Activated CD4-positive, alpha-beta T cell treated with anti-CD3 and anti-CD28 coated beads for 24 hours (primary cell): ENCODE data around the gene C15orf39.

Source experiments
- DNase-seq, 2 donors: peaks; one replicate each; pipeline ENCODE4 v3.0.0-alpha.2; 2020; ENCODE audit warnings: low read depth in 2 of 2

The C15orf39 gene

DNA sequence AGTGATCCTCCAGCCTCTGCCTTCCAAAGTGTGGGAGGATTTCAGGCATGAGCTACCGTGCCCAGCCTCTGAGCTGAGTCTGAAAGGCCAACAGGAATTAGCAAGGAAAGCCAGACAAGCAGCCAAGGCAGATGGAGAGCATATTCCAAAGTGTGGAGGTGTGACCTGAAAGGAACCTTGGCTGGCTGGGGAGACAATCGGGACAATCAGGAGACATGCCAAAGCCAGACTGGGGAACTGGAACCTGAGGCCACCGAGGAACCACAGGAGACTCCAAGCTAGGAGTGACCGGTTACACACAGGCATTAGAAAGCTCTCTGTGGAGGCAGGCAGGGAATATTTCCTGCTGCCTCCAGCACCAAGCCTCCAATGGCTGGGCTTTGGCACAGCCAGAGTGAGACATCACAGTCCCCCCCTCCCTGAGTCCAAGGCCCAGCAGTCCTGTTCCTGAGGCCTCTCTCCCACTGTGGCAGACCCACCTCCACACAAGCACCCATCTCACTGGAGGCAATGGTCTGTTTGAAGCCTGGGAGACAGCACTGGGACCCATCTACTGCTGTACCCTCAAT lies 4.5 kb upstream of the C15orf39 start:
- no peak for DNase-seq

DNA sequence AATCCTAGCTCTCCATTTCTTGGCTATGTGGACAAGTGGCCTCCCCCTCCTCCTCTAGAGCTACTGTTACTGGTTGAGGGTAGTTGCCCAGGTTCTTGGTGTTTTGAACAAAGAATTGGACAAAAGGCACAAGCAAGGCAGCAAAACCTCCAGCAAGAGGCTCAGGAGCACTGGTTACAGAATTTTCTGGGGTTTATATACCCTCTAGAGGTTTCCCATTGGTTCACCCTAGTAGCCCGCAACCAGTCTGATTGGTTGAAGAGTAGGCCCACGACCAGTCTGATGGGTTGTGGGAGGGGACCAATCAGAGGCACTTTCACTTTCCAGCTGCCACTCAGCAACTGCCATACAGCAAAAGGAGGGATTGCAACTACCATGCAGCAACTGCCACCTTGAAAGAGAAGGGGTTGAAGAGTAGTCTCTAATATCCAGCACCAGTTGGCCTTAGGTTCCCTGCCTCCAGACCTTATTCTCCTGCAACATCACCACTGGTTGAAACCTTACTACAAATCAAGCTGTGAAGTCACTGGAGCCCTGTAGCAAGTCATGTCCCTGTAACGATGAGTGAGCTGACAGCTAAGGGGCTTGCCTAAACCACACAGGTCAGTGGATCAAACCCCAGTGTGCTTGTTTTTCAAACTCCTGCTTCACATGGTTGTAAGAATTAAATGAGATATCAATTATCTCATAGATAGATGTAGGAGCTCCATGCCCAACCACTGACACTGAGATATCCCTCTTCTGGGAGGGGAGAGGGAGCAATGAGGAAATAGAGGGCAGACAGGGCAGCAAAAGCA lies 2.9 kb upstream of the C15orf39 start:
- DNase-seq = no peak

DNA sequence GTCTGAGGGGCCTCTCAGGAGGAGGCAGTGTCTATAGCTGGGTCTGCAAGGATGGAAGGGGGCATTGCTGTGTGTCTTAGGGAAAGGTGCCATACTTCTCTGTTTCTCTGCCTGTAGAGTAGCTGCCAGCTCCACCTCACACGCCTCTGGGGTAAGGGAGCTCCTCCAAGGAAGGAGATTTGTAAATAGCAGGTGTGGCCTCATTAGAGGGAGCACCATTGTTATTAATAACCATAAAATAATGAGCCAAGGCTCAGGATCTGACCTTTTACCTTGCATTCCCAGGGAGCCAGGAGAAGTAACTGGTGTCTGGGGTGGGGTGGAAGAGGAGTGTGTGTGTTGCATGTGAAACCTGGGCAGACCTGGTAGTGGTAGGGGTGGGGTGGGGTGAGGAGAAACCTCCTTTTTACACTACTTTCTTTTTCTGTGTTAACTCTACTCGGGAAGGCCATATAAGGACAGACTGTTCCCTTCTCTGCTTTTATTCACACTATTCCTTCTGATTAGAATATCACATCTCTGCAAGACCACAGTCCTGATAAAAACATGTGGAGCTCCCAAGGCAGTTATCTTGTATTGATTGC lies 2.2 kb upstream of the C15orf39 start:
- DNase-seq = no peak

DNA sequence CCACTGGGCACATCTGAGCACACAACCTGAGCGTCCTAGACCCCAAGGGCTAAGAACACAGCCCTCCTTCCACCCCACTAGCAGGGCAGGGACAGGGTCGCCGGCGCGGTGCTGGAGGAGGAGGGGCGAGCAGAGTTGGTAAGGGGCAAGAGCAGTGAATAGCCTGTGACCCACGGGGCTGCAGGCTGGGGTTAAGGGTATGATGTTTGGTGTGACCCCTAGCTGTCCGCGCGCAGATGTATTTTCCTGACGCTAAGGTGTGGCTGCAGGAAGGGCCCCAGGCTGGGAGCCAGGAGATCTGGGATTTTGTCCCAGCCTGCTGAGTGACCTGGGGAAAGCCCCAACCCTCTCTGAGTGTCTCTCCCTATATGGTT lies 1.3 kb upstream of the C15orf39 start:
- no peak for DNase-seq

DNA sequence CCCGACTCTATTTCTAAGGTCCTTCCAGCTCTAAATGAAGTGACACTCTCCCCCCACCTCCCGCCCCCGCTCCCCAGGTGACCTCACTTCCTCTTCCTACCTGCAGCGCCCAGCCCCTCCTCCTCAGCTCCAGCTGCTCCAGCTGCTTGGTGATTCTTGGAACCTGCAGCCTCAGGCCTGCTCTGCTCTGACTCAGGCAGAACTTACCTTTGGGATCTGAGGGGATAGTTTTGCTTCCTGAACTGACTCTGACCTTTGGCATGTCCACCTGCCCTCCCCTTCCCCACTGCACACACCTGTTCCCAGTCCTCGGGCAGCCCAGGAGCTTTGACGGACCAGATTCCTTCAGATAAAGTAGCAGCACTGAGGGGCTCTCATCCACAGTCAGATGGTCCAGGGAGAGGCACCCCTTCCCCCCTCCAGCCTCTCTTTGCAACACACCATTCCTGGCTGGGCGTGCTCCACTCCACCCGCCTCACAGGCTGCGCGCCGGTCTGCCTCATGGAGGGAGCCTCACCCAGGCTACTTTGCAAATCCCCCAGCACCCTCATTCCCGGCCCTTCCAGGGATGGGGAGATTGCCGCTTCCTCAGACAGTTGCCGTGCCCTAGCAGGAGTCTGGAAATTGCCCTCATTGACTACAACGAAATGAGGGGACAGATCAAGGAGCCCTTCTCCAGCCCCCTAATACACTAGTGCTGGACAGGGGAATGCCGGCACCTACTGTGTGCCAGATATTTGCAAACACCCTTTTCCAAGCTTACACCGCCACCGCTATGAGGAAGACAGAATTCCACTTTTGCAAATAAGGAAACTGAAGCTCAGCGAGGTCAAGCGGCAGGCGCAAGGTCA lies 692 bp upstream of the C15orf39 start:
- DNase-seq = no peak

DNA sequence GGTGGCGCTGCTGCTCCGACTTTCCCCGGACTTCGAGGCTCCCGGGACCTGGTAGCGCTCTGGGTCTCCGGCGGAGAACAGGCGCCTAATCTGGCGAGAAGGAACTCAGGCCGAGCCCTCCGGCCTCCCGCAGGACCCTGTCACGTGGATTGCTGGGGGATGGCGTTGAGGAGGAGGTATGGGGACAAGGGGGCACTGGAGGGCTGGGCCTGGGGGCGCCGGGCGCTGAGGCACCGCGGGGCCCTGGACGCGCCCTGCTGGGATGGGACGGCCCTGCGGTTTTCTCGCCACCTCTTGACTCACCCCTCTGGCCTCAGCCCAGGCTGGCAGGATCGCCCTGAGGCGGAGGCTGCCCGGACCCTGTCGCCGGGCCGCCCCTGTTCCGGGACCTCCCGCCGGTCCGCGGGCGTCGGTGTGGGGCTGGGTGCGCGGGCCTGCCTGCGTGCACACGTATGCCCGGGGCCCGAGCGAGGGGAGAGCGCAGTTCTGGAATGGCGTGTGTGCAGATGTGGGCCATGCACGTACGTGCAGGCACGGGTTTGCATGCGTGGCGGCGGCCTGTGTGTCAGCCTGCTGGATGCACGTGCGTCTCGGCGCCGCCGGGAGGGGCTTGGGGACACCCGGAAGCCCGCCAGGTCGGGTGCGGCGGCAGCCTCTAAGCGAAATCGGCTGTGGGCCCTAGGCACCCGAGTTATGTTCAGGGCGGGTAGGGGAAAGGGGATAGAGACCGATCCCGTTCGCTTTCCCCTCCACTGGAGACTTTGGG lies 752 bp downstream of the C15orf39 start:
- peak; percentile 64 to 68 for DNase-seq

DNA sequence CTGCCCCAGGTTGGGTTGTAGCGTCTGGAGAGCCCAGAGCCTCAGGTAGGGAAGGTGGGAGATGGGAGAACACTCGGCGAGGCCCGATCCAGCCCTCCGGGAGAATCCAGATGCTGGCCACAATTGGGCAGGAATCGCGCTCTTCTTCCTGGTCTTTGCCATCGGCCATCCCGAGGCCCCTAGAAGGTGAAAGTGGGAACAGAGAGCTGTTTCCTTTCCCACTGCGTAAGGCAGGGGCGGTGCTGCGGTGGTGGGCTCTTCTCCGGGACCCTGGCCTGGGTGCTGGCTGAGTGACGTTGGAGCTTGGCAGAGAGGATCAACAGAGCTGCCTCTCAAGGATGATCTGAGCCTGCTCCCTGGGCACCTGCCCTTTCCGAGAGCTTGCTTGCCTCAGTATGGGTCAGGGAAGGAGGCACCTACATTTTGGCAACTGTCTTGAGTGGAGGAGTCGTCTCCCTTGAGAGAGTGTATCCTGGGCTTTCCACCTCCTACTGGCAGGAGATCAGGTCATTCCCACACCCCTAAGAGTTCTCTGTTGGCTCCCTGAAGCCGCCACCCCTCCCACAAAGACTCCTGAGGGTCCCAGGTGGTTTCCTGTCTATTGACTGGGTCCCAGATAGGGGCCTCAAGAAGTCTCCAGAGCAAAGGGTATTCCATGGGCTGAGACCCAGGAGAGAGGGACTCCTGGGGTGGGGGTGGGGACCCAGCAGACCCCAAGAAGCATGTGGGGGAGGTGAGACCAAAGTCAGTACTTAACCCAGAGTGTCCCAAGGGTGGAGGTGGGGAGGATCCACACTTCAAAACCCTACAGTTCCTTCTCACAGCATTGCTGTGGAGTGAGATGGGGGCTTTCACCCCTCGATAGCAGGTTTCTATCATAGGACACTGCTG lies 1.6 kb downstream of the C15orf39 start:
- DNase-seq = no peak

DNA sequence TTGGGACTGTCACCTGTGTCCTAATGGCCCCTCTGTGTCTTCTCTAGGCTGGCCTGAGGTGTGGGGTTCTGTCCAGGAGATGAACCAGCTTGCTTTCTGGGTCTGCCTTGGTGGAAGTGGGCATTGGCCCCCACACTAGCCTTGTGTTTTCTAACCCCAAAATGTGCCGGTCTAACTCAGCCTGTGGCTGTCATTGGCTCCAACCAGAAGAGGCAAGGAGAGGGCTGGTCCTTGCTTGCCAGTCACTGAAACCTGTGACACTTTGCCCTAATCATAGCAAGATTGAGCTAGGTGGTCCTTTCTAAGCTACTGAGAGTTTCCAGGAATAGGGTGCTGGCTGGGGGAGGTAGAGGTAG lies 2.2 kb downstream of the C15orf39 start:
- no peak for DNase-seq

DNA sequence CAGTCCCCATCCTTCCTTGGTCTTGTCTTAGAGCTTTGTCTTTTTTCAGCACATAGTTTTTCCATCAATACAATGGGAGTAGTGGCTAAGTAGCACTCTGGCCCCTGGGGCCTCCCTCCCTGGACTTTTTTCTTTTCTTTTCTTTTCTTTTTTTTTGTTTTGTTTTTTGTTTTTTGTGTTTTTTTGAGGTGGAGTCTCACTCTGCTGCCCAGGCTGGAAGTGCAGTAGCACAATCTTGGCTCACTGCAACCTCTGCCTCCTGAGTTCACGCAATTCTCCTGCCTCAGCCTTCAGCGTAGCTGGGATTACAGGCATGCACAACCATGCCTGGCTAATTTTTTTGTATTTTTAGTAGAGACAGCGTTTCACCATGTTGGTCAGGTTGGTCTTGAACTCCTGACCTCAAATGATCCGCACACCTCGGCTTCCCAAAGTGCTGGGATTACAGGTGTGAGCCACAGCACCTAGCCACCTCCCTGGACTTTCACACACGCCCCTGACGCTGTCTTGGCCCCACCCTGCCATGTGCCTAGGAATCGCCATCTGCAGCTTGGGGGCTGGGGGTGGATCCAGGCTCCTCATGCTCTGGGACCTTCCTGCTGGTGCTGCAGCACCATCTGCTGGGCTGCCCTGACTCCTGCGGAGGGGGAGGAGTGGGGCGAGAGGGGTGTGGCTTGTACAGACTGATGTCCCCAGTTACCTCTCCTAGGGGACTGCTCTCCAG lies 2.8 kb downstream of the C15orf39 start:
- peak; percentile 74 to 81 for DNase-seq

DNA sequence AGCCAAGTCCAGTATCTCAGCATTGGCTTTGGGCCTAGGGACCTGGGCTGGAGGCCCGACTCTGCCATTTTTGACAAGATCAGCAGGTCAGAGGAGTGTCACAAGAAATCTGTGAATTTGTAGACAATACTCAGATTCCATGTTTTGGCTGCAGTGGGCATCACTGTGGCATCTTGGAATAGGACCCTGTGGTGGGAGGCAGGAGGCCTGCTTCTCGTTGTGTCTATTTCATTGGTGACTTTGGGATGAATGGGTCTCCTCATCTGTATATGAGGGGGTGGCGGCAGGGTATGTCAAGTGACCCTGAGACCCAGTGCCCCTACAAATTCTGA lies 3.3 kb downstream of the C15orf39 start:
- no peak for DNase-seq

DNA sequence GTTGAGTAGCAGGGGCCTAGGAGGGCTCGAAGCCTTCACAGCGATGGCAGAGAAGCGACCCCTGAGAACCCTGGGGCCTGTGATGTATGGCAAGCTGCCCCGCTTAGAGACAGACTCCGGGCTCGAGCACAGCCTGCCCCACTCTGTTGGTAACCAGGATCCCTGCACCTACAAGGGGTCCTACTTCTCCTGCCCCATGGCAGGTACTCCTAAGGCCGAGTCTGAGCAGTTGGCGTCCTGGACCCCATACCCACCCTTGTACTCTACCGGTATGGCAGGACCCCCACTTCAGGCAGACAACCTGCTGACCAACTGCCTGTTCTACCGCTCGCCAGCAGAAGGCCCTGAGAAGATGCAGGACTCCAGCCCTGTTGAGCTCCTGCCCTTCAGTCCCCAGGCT lies 4.3 kb downstream of the C15orf39 start:
- DNase-seq = no peak

DNA sequence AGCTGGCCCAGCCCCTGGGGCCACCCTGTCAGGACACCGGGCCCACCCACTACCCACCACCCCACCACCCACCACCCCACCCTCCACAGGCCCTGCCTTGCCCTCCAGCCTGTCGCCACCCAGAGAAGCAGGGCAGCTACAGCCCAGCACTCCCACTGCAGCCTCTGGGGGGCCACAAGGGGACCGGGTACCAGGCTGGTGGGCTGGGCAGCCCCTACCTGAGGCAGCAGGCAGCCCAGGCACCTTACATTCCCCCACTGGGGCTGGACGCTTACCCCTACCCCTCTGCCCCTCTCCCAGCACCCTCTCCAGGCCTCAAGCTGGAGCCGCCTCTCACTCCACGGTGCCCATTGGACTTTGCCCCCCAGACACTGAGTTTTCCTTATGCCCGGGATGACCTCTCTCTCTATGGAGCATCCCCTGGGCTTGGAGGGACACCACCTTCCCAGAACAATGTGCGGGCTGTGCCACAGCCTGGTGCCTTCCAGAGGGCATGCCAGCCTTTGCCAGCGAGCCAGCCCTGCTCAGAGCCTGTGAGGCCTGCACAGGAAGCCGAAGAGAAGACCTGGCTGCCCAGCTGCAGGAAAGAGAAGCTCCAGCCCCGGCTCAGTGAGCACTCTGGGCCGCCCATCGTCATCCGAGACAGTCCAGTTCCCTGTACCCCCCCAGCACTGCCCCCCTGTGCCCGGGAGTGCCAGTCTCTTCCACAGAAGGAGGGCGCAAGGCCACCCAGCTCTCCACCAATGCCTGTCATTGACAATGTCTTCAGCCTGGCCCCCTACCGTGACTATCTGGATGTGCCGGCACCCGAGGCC lies 5.3 kb downstream of the C15orf39 start:
- no peak for DNase-seq

DNA sequence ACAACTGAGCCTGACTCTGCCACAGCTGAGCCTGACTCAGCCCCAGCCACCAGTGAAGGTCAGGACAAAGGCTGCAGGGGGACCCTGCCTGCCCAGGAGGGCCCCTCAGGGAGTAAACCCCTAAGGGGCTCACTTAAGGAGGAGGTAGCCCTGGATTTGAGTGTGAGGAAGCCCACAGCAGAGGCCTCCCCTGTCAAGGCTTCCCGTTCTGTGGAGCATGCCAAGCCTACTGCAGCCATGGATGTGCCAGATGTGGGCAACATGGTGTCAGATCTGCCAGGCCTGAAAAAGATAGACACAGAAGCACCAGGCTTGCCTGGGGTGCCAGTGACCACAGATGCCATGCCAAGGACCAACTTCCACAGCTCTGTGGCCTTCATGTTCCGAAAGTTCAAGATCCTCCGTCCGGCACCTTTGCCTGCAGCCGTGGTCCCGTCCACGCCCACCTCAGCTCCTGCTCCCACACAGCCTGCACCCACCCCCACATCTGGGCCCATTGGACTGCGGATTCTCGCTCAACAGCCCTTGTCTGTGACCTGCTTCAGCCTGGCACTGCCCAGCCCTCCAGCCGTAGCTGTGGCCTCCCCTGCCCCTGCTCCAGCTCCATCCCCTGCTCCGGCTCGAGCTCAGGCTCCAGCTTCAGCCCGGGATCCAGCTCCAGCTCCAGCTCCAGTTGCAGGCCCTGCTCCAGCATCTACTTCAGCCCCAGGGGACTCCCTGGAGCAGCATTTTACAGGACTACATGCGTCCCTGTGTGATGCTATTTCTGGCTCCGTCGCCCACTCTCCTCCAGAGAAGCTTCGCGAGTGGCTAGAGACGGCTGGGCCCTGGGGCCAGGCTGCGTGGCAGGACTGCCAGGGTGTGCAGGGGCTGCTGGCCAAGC lies 6.2 kb downstream of the C15orf39 start:
- no peak for DNase-seq

DNA sequence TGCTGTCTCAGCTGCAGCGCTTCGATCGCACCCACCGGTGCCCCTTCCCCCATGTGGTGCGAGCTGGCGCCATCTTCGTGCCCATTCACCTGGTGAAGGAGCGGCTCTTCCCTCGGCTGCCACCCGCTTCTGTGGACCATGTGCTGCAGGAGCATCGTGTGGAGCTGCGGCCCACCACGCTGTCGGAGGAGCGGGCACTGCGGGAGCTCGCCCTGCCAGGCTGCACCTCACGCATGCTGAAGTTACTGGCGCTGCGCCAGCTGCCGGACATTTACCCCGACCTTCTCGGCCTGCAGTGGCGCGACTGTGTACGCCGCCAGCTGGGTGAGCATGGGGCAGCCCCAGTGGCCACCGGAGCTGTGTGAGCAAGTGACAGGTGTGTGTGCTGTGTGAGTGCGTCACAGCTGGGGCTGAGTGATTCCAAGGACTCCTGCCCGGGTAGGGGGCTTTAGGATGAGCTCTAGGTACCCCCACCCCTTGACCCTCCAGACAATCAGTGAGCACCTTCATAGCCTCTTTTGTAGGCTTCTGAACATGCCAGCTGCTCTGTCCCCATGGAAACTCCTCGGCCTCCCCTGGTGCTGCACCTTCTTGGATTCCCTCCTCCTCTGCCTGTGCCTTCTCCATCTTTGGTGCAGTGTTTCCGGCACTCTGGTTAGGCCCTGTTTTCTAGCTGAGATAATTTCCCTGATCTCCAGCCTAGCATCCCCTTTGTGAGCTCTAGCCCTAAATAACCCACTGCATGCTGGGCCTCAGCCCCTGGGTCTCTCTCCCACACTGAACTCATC lies 7.0 kb downstream of the C15orf39 start:
- DNase-seq = no peak

DNA sequence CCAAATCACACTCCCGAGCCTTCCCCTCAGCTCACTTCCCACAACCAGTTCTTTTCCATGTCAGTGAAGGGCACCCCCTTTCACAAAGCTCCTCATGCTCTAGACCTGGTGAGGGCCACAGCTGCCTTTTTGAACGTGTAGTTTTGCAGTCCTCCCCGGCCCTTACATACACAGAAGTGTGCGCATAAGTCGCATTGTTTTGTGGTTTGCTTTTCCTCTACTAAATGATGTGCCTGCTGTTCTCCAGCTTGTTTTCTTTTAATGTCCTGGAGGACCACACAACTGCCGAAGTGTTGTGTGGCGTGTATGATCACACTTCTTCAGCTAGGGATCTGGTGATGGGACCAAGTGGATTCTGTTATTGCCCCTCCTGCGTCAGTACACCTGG lies 7.6 kb downstream of the C15orf39 start:
- no peak for DNase-seq

DNA sequence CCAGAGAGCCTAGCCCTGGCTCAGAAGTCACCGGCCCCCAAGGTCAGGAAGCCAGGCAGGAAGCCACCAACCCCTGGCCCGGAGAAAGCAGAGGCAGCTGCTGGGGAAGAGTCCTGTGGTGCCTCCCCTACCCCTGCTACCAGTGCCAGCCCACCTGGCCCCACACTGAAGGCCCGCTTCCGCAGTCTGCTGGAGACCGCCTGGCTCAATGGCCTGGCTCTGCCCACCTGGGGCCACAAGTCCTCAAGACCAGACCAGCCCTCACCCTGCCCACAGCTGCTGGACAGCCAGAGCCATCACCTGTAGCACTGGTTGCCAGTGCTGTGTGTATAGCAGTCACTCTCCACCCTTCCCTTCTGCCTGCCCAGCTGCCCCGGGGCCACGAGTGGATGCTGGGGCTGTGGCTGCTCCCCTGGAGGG lies 9.1 kb downstream of the C15orf39 start:
- DNase-seq = no peak

DNA sequence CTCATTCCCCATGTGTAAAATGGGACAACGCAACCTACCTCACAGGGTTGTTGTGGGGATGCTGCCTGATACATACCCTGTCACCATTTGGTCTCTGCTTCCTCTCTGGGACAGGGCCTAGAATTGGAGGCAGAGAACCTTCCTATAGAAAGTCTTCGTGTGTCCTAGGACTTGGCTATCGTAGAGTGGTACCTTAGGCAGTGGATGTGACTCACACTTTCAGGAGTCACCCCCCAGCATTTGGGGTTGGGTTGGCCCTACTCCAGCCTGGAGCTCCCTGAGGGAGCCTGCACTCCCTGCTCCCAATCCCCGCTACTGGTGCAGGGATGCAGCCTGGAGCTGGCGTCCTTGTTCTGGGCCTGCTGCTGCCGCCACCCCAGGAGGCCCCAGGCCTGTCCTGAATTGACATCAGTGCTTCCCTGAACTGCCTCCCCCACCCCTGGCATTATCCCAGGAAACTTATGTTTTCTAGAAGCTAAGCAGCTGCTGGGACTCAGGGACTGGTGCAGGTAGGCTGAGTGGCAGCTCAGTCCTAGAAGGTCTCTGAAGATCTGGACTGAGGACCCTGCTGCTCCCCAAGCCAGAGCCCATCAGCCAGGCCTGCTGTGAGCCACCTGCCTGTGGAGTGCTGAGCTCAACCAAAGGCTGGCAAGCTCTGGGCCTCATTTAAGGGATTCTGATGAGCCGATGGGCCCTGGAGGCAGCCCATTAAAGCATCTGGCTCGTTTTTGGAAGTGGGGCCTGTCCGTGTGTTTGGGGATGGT lies 9.9 kb downstream of the C15orf39 start:
- no peak for DNase-seq
